GM12874 (cell line): Measurements from ENCODE around the gene LSP1.

Source experiments
- TF ChIP-seq, protein P1 (sequence below): IDR thresholded peaks from 2 replicates; pipeline ENCODE4 v1.5.1; 2011; ENCODE audit warnings: low read depth, mild to moderate bottlenecking, control low read depth, low read length, moderate library complexity; ENCODE audit not compliant: insufficient read depth

LSP1 gene

DNA sequence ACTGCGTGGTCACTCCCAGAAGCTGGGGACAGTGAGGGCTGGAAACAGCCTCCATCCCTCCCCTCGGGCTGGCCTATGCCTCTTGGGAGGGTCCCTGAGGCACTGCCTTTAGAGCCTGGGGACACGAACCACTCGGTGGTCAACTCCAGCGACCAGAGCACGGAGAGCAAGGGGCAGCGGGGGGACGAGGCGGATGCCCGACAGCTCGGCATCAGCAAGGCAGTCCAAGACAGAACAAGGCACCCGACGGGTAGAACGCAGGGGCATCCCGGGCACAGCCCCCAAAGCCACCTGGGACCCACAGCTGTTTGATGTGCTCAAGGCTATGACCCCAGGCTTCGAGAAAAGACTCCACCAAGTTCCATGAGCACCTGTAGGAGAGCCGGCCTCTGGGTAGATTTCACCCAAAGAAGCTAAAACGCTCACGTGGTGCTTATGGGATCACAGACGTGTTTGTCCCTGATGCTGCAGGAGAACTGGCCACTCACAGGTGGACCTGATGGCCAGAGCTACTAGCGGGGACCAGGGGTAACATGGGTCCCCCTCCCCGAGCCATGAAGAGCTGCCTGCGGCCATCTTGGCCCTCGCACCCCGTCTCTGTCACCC, 510 bp upstream of the LSP1 start:
- TF ChIP-seq, protein P1, sequence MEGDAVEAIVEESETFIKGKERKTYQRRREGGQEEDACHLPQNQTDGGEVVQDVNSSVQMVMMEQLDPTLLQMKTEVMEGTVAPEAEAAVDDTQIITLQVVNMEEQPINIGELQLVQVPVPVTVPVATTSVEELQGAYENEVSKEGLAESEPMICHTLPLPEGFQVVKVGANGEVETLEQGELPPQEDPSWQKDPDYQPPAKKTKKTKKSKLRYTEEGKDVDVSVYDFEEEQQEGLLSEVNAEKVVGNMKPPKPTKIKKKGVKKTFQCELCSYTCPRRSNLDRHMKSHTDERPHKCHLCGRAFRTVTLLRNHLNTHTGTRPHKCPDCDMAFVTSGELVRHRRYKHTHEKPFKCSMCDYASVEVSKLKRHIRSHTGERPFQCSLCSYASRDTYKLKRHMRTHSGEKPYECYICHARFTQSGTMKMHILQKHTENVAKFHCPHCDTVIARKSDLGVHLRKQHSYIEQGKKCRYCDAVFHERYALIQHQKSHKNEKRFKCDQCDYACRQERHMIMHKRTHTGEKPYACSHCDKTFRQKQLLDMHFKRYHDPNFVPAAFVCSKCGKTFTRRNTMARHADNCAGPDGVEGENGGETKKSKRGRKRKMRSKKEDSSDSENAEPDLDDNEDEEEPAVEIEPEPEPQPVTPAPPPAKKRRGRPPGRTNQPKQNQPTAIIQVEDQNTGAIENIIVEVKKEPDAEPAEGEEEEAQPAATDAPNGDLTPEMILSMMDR, result no peak

GRCh38 chr11:1853376-1854131, 670 bp downstream of the LSP1 start:
- TF ChIP-seq, protein P1, result 0 out of 2 replicates have a peak, but pooled peaks have one; percentile 3

DNA sequence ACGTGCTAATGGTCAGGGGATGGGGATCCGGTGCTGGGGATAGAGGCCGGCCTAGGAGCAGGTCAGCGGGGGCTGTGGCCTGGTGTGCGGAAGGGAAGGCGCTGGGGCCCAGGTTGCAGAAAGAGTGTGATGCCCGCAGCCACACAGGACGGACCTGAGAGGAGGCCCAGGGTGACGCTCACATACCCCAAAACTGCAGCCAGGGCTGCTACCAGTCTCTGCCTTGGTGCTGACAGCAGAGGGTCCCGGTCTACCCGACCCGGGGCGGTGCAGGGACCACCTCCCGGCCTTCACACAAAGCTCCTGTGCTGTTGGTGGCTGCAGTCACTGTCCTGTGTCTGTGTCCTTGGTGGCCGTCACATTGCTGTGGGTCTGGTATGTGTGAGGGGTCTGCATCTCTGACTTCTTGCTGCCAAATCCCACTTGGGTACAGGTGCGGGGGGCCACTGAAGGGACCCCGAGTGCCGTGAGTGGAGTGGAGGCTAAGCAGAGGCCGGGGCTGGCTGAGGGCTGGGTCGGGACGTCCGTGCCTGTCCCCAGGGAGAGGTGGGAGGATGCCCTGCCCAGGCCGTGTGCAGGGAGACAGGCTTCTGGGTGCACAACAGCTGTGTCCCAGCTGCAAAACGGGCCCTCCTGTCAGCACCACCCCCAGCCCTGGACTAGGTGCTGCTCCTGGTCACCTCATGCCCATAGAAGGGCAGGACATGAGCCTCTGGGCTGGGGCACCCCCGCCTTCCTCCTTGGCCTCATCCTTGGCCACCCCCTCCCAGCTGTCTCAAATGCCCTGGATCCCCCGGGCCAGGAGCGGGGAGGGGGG, 1.5 kb downstream of the LSP1 start:
- TF ChIP-seq, protein P1, result no peak

GRCh38 chr11:1854949-1855885, 2.3 kb downstream of the LSP1 start:
- TF ChIP-seq, protein P1, result no peak

- TF ChIP-seq, protein P1, result no peak
Observed at GRCh38 chr11:1855886-1856265, 3.0 kb downstream of the LSP1 start.

DNA sequence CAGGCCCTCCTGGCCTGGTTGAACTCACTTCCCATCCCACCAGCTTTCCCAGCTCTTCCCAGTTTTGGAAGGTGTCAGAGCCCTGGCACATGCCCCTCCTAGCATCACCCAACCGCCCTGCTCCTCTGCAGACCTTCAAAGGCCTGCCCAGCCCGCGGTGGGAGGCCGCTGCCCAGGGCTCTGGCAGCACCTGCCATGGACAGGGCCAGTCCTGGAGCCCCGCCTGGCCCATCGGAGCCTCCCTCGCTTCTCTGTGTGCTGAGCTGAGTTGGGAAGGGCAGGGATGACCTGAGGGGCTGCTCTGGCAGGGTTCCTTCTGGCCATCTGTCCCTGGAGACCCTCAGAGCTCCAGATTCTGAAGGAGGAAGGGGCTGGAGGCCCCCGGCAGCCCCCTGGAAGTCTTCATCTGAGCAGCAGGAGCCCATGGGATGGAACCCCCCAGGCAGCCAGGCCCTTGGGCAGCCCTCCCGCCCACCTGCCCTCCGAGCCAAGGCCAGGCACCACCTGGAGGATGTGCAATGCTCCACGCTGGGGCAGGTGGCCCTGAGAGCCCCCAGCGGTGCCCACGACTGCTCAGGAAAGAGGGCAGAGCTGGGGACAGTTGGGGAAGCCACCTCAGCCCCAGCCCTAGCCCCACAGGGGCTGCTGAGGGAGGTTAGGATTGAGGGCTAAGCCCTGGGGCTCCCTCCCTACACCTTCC, 3.6 kb downstream of the LSP1 start:
- TF ChIP-seq, protein P1, result no peak
